ENCODE results near the gene C2orf15.

DNA sequence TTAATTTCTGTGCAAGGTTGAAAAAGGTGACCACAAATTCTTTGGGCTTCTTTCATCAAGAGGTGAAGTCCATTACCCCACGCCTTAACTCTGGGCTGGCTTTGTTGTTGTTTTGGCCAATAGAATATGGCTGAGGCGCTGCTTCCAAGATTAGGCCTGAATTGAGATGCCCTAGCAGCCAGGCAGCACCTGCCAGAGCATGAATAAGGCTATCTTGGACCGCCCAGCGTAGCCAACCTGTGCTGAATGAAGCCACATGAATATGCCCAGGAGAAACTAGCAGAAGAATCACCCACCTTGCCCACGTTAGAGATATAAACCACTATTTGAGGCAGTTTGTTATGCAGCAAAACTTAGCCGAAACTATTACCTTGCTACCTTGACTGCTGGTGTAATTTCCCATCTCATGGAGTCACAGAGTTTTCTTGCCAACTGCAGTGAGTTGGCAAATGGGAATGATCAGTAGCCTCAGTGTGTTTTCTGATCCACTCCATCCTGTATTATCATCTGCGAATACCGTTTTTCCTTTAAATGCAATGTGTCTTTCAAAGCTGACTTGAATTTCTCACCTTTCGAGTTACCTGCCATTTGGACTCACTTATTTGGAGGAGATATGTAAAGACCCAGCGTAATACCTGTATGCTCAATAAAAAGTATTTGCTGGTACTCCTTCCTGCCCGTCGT, 12.6 kb downstream of the C2orf15 start:
- TF ChIP-seq, protein P1, sequence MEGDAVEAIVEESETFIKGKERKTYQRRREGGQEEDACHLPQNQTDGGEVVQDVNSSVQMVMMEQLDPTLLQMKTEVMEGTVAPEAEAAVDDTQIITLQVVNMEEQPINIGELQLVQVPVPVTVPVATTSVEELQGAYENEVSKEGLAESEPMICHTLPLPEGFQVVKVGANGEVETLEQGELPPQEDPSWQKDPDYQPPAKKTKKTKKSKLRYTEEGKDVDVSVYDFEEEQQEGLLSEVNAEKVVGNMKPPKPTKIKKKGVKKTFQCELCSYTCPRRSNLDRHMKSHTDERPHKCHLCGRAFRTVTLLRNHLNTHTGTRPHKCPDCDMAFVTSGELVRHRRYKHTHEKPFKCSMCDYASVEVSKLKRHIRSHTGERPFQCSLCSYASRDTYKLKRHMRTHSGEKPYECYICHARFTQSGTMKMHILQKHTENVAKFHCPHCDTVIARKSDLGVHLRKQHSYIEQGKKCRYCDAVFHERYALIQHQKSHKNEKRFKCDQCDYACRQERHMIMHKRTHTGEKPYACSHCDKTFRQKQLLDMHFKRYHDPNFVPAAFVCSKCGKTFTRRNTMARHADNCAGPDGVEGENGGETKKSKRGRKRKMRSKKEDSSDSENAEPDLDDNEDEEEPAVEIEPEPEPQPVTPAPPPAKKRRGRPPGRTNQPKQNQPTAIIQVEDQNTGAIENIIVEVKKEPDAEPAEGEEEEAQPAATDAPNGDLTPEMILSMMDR (IDR thresholded peaks at IDR 0.05) = no peak
- no peak for TF ChIP-seq POLR2A (IDR thresholded peaks at IDR 0.05)

Measured in lower leg skin (tissue), 3 donors.